Esophagus squamous epithelium (tissue), 5 donors: ENCODE results near the gene IRF7. TPM values are rescaled to one million over a fixed set of nuclear protein-coding genes. Genes with fewer than 3 reads are reported as not detected.

Source experiments
- DNase-seq: peaks from one replicate; lab custom pipeline; 2025; lab: John Stamatoyannopoulos, UW
- H3K27ac ChIP-seq, 4 donors: fragments of 200-600 bp; sonication (generic); one replicate each; pipeline ENCODE4 v1.5.1; 2016 to 2019; ENCODE audit warnings: mild to moderate bottlenecking in 1 of 4
- H3K27me3 ChIP-seq, 4 donors: fragments of 200-600 bp; sonication (generic); 1 replicate in 3 of 4; 2 replicates in 1 of 4; pipeline versions ENCODE4 v1.5.1 to v1.6.0; 2017 to 2021; ENCODE audit warnings: antibody characterized with exemption in 1 of 4
- H3K36me3 ChIP-seq, 3 donors: fragments of 200-600 bp; sonication (generic); one replicate each; pipeline ENCODE4 v1.5.1; 2016 to 2019
- H3K4me1 ChIP-seq, 3 donors: fragments of 200-600 bp; sonication (generic); one replicate each; pipeline ENCODE4 v1.5.1; 2017 to 2019
- H3K4me3 ChIP-seq, 4 donors: fragments of 200-600 bp; sonication (generic); 1 replicate in 3 of 4; 2 replicates in 1 of 4; pipeline ENCODE4 v1.5.1; 2016 to 2019; ENCODE audit warnings: mild to moderate bottlenecking in 2 of 4, moderate library complexity in 1 of 4
- H3K9me3 ChIP-seq, 3 donors: fragments of 200-600 bp; sonication (generic); one replicate each; pipeline ENCODE4 v1.5.1; 2016 to 2019
- CTCF ChIP-seq, 6 experiments: fragments of 450-650 bp in 4 of 6; fragments of 200-600 bp in 2 of 6; sonication (generic) in 2 of 6; IDR thresholded peaks; one replicate each; pipeline ENCODE4 v1.5.1; 2016 to 2019; ENCODE audit warnings: antibody characterized with exemption in 6 of 6, mild to moderate bottlenecking in 4 of 6, moderate library complexity in 4 of 6
- POLR2A ChIP-seq, 4 donors: fragments of 450-650 bp; IDR thresholded peaks; one replicate each; pipeline ENCODE4 v1.6.1; 2017; ENCODE audit warnings: antibody characterized with exemption in 4 of 4, mild to moderate bottlenecking in 4 of 4, moderate library complexity in 3 of 4
- WGBS, 2 donors: methylation state at CpG; one replicate each; pipeline ENCODE4 v1.1.5; 2018; 5-methylcytosine and 5-hydroxymethylcytosine counted together
- intact Hi-C: fragments of 100-400 bp; cut with DNase I; formaldehyde crosslinking; loops from one replicate; pipeline ENCODE4 v1.15.0; 2022
- total RNA-seq, 4 donors: library from RNA; depleted of rRNA; stranded (reverse); fragments of >200 nt; gene quantifications; one replicate each; pipeline ENCODE4 v1.1.0, GENCODE V29; 2016
- donor health status: DM: yes; HTN: yes; CAD: no.

IRF7 gene
- total RNA-seq, 4 donors from 2014 or later: 16.9 to 26.3 (median 20.2) TPM

GRCh38 chr11:610146-610801, 5.5 kb downstream of the IRF7 start:
- no CpG with 5 or more reads among the region's 18 CpGs for WGBS, 2 donors
- TF ChIP-seq CTCF (IDR thresholded peaks at IDR 0.05) (no peak), POLR2A (IDR thresholded peaks at IDR 0.05) (no peak)
- intact Hi-C loops: loop anchor here (5.0 kb wide), 1 partner anchor 33 kb away; the partner anchor contains the start of gene PHRF1
- Histone ChIP-seq H3K9me3 (no peaks in the 10 kb centered on the region), H3K4me3 (no peak overlapping the region), H3K4me1 (peaks cover 33 to 62% (median 34%) of the 10 kb centered on the region in 3 donors), H3K27me3 (no peaks in the 10 kb centered on the region), H3K27ac (no peak overlapping the region), H3K36me3 (peaks cover 60 to 90% (median 74%) of the 10 kb centered on the region in 3 donors)
- DNase-seq: no peak

DNA sequence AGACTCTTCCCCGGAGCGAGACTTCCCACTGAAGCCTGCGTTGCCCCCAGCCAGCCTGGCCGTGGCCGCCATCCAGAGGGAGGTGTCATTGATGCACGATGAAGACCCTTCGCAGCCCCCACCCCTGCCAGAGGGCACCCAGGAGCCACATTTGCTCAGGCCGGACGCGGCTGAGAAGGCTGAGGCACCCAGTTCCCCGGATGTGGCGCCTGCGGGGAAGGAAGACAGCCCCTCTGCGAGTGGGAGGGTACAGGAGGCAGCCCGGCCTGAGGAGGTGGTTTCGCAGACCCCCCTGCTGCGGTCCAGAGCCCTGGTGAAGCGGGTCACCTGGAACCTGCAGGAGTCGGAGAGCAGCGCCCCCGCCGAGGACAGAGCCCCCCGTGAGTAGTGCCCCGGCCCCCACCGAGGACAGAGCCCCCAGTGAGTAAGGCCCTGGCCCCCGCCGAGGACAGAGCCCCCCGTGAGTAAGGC, 6.4 kb downstream of the IRF7 start:
- H3K36me3 ChIP-seq: peaks cover 67 to 95% (median 80%) of the 10 kb centered on the region in 3 donors
- intact Hi-C loops: no loop called here
- H3K9me3 ChIP-seq: no peaks in the 10 kb centered on the region
- WGBS, 2 donors: 100% methylated on average over 3 of the region's 28 CpGs; no CpG with 5 or more reads in 1 of the 2 donors
- H3K27ac ChIP-seq: no peak overlapping the region
- no peak for DNase-seq
- H3K4me3 ChIP-seq: no peak overlapping the region
- no peaks in the 10 kb centered on the region for H3K27me3 ChIP-seq
- TF ChIP-seq POLR2A (IDR thresholded peaks at IDR 0.05): no peak
- TF ChIP-seq CTCF (IDR thresholded peaks at IDR 0.05): no peak
- peaks cover 24 to 53% (median 25%) of the 10 kb centered on the region in 3 donors for H3K4me1 ChIP-seq

DNA sequence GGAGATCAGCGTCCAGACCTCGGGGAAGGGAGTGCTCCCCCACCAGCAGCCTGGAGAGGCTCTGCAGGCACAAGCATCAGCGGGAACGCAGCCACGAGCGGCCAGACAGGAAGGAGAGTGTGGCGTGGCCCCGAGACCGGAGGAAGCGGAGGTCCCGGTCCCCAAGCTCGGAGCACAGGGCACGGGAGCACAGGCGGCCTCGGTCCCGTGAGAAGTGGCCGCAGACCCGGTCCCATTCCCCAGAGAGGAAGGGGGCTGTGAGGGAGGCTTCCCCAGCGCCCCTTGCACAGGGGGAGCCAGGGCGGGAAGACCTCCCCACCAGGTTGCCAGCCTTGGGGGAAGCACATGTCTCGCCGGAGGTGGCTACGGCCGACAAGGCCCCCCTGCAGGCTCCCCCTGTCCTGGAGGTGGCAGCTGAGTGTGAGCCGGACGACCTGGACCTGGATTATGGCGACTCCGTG, 6.9 kb downstream of the IRF7 start:
- H3K27ac ChIP-seq: no peak overlapping the region
- TF ChIP-seq POLR2A (IDR thresholded peaks at IDR 0.05) (no peak), CTCF (IDR thresholded peaks at IDR 0.05) (no peak)
- no peak for DNase-seq
- peaks cover 71 to 96% (median 82%) of the 10 kb centered on the region in 3 donors for H3K36me3 ChIP-seq
- H3K27me3 ChIP-seq: no peaks in the 10 kb centered on the region
- peaks cover 19 to 47% (median 19%) of the 10 kb centered on the region in 3 donors for H3K4me1 ChIP-seq
- intact Hi-C loops: no loop called here
- H3K9me3 ChIP-seq: no peaks in the 10 kb centered on the region
- no peak overlapping the region for H3K4me3 ChIP-seq
- 79 to 90% methylated on average over 17 to 19 of the region's 28 CpGs for WGBS, 2 donors

DNA sequence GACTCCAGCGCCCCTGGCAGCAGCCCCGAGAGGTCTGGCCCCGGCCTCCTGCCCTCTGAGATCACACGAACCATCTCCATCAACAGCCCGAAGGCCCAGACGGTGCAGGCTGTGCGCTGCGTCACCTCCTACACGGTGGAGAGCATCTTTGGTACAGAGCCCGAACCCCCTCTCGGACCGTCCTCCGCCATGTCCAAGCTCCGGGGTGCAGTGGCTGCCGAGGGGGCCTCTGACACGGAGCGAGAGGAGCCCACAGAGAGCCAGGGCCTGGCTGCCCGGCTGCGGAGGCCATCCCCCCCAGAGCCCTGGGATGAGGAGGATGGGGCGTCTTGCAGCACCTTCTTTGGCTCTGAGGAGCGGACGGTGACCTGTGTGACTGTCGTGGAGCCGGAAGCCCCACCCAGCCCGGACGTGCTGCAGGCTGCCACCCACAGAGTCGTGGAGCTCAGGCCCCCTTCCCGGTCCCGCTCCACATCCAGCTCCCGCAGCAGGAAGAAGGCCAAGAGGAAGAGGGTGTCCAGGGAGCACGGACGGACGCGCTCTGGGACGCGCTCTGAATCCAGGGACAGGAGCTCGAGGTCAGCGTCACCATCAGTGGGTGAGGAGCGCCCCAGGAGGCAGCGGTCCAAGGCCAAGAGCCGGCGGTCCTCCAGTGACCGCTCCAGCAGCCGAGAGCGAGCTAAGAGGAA, 7.6 kb downstream of the IRF7 start:
- H3K4me1 ChIP-seq: peaks cover 14 to 40% (median 15%) of the 10 kb centered on the region in 3 donors

More for the DNA sequence above, 7.6 kb downstream of the IRF7 start:
- DNase-seq: no peak
- Histone ChIP-seq H3K9me3 (no peaks in the 10 kb centered on the region), H3K36me3 (peaks cover 72 to 100% (median 81%) of the 10 kb centered on the region in 3 donors), H3K27me3 (no peaks in the 10 kb centered on the region), H3K4me3 (no peak overlapping the region), H3K27ac (no peak overlapping the region)
- intact Hi-C loops: no loop called here
- 90 to 95% methylated on average over 2 to 3 of the region's 45 CpGs for WGBS, 2 donors
- TF ChIP-seq POLR2A (IDR thresholded peaks at IDR 0.05): no peak
- no peak for TF ChIP-seq CTCF (IDR thresholded peaks at IDR 0.05)
